HG02870 (cell line): ENCODE results near the gene TRAPPC8.
A peak's percentile ranks its signal among the peaks of the same experiment; 100 is the strongest.

Experiments used
- ATAC-seq: cut with Tn5 transposase; IDR thresholded peaks from one replicate; pipeline ENCODE4 v1.9.1; 2021; ENCODE audit warnings: mild to moderate bottlenecking, moderate library complexity; ENCODE audit not compliant: unreplicated experiment

The TRAPPC8 gene

GRCh38 chr18:31798399-31798798, 144.5 kb downstream of the TRAPPC8 start:
- ATAC-seq: no peak

GRCh38 chr18:31795747-31796146, 147.2 kb downstream of the TRAPPC8 start:
- no peak for ATAC-seq

- no peak for ATAC-seq
These were observed 149.4 kb downstream of the TRAPPC8 start for GRCh38 chr18:31793531-31793930.

- no peak for ATAC-seq
These were observed 150.4 kb downstream of the TRAPPC8 start for GRCh38 chr18:31792580-31792911.

GRCh38 chr18:31791817-31792579, 150.9 kb downstream of the TRAPPC8 start:
- peak; percentile 97 for ATAC-seq

GRCh38 chr18:31789409-31789808, 153.5 kb downstream of the TRAPPC8 start:
- ATAC-seq: no peak

- no peak for ATAC-seq
These were observed 159.9 kb downstream of the TRAPPC8 start for GRCh38 chr18:31783059-31783458.
